HG03103 (cell line): Measurements from ENCODE around the gene EGFR.

ENCODE experiments used
- ATAC-seq: cut with Tn5 transposase; IDR thresholded peaks from one replicate; pipeline ENCODE4 v1.9.1; 2021; ENCODE audit warnings: low read depth; ENCODE audit not compliant: unreplicated experiment

EGFR gene

DNA sequence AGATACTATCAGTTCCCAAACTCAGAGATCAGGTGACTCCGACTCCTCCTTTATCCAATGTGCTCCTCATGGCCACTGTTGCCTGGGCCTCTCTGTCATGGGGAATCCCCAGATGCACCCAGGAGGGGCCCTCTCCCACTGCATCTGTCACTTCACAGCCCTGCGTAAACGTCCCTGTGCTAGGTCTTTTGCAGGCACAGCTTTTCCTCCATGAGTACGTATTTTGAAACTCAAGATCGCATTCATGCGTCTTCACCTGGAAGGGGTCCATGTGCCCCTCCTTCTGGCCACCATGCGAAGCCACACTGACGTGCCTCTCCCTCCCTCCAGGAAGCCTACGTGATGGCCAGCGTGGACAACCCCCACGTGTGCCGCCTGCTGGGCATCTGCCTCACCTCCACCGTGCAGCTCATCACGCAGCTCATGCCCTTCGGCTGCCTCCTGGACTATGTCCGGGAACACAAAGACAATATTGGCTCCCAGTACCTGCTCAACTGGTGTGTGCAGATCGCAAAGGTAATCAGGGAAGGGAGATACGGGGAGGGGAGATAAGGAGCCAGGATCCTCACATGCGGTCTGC lies 162.2 kb downstream of the EGFR start:
- no peak for ATAC-seq

DNA sequence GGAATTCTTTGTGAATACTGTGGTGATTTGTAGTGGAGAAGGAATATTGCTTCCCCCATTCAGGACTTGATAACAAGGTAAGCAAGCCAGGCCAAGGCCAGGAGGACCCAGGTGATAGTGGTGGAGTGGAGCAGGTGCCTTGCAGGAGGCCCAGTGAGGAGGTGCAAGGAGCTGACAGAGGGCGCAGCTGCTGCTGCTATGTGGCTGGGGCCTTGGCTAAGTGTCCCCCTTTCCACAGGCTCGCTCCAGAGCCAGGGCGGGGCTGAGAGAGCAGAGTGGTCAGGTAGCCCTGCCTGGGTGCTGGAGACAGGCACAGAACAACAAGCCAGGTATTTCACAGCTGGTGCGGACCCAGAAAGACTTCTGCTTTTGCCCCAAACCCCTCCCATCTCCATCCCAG lies 162.9 kb downstream of the EGFR start:
- no peak for ATAC-seq

- ATAC-seq = no peak
Observed at GRCh38 chr7:55183897-55184296, 165.1 kb downstream of the EGFR start.

DNA sequence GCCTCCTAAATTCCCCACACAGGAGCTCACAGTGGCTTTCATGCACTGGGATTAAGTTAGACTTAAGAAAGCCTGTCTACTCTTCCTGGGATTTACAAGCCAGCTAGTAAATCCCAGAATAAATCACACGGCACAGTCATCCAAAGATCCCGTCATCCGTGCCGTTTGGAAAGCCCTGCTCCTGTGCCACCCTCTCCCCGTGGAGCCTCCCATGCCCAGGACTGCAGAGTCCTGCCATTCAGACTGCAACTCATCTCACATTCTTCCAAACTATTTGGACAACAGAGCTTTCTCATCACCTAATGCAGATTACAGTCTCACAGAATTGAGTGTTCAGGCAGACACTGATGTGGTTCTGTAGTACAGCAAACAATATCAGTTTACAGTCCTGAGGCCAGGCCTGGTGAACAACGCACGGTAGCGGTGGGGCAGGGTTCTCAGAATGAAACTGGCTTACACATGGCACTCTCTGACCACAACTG lies 166.5 kb downstream of the EGFR start:
- ATAC-seq = no peak

- no peak for ATAC-seq
Observed at GRCh38 chr7:55185941-55186609, 167.3 kb downstream of the EGFR start.

- no peak for ATAC-seq
Observed at GRCh38 chr7:55187701-55188491, 169.1 kb downstream of the EGFR start.

DNA sequence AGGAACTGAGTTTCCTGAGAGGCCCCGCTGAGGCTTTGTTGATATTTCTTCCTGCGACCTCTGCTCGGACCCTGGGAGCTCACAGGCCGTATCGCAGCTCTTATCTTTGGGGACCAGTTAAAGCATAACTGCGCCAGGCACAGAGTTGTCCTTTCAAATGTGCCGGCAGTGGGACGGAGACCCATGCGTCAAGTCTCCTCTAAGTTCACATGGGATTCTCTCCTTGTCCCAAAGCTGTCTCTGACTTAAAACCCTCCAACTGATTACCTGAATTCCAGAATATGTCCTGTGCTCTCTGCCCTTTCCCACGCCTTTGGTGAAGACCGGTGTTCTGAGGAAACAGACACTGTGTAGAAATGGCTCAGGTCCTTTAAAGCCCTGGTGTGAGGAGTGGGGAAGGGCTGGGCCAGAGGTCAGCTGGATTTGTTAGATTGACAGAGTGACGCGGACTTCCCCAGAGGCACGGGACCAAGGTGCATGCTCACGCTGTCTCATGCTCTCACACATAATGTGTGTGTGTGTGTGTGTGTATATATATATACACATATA lies 169.8 kb downstream of the EGFR start:
- no peak for ATAC-seq

DNA sequence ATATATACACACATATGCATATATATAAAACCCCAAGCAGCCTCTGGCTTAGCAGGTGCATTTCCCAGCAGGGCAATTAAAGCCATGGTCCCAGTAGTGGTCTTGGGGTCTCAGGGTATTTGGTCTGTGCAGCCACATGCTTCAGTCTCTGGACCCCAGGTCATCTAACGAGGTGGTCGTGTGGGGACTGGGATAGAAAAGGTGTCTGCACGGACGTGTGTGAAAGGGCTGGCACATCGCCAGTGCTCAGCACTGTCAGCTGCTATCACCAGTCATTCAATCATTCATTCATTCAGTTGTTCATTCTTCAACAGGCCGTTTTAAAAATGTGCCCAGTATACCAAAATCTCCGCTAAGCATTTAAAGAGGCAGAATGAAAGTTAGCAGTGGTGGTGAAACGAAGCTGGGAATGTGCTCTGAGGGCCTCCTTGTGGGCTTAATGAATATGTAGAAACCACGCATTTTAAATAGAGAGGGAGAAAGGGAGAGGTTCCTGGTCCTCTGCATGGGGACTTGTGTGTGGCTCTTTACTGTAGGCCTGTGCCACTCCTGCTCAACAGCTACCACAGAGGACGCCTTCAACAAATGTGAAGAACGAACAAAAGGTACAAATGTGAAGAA lies 170.4 kb downstream of the EGFR start:
- no peak for ATAC-seq

GRCh38 chr7:55189878-55190436 lies 171.1 kb downstream of the EGFR start:
- ATAC-seq = no peak

DNA sequence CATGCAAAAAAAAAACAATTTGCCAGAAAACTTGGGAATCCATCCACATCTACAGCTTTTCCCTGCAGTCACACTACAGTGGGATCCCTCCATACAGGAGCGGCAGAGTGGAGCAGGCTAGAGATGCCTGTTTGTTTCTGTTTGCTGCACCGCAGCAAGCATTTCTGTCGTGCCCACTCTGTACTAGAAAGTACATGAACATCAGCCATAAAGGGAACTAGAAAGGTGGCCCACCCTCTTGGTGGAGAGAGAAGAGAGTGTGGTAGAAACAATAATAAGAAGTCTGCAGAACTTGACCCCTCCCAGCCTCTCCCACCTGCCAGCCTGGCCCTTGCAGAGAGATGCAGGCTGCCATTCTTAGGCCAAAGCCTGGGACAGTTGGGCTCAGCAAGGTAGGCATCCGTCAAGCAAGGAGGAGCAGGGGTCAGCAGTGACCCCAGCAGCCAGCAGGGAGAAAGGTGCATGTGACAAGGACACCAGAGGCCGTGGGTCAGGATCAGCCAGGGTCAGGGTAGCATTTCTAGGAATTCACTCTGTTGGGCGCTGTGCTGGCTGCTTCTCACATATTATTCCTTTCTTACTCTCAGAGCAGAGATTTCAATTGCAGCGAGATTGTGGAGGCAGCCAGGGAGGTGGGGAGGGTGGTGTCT lies 171.8 kb downstream of the EGFR start:
- ATAC-seq = no peak

DNA sequence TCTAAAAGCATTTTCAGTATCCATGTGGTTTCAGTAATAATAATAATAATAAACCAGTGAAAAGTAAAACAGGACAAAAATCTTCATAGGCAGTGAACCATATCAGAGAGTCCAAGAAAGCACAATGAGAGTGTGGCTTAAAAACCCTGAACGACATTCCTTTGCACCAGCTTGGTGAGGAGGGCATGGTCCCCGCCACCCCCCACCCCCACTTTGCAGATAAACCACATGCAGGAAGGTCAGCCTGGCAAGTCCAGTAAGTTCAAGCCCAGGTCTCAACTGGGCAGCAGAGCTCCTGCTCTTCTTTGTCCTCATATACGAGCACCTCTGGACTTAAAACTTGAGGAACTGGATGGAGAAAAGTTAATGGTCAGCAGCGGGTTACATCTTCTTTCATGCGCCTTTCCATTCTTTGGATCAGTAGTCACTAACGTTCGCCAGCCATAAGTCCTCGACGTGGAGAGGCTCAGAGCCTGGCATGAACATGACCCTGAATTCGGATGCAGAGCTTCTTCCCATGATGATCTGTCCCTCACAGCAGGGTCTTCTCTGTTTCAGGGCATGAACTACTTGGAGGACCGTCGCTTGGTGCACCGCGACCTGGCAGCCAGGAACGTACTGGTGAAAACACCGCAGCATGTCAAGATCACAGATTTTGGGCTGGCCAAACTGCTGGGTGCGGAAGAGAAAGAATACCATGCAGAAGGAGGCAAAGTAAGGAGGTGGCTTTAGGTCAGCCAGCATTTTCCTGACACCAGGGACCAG lies 172.5 kb downstream of the EGFR start:
- ATAC-seq = no peak

DNA sequence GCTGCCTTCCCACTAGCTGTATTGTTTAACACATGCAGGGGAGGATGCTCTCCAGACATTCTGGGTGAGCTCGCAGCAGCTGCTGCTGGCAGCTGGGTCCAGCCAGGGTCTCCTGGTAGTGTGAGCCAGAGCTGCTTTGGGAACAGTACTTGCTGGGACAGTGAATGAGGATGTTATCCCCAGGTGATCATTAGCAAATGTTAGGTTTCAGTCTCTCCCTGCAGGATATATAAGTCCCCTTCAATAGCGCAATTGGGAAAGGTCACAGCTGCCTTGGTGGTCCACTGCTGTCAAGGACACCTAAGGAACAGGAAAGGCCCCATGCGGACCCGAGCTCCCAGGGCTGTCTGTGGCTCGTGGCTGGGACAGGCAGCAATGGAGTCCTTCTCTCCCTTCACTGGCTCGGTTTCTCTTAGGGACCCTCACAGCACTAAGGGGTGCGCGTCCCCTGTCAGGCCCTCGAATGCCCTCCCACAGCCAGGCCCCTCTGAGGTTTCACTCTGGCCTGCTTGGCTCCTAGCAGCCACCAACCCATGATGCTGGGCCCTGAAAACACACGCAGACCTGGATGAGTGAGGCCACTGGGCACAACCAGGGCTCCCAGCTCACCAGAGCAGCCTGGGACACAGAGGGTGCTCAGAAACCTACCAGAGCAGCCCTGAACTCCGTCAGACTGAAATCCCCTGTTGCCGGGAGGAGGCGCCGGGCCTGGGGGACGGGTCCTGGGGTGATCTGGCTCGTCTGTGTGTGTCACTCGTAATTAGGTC lies 173.3 kb downstream of the EGFR start:
- no peak for ATAC-seq

DNA sequence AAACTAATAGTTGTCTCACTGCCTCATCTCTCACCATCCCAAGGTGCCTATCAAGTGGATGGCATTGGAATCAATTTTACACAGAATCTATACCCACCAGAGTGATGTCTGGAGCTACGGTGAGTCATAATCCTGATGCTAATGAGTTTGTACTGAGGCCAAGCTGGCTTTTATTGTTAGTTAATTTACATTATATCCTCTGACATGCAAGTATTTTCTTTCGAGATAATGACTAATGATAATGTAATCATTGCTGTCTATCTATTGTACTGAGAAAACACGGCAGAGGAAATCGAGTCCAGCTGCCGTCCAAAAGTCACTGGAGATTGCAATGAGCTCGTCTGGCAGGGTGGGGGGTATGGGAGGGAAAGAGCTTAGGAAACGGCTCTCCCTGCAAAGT lies 173.9 kb downstream of the EGFR start:
- ATAC-seq = no peak

- no peak for ATAC-seq
Observed at GRCh38 chr7:55193245-55193644, 174.4 kb downstream of the EGFR start.

- no peak for ATAC-seq
Observed at GRCh38 chr7:55194522-55194921, 175.7 kb downstream of the EGFR start.

- ATAC-seq = no peak
Observed at GRCh38 chr7:55198634-55199392, 180.0 kb downstream of the EGFR start.

DNA sequence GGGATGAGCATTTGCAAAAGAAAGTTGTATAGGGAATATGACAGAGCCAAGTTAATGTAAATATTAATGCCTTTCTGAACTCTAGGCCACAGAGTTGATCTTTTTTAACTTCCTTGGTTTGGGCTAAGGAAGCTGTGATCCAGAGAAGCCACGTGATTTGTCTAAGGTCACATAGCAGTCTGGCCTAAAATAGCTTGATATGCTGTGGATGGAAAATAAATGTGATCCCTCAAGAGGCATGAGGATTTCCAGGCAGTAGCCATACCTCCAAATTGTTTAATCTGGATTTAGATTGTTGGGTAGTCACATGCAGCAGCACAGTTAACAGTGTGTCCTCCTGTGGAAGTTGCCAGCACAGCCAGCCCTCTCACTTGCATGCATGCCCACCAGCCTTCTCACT lies 180.6 kb downstream of the EGFR start:
- no peak for ATAC-seq

- ATAC-seq = no peak
Observed at GRCh38 chr7:55200441-55200840, 181.6 kb downstream of the EGFR start.
